Pancreas (tissue), 10 donors: Measurements from ENCODE around the gene SYNE2. TPM values are rescaled to one million over a fixed set of nuclear protein-coding genes. Genes with fewer than 3 reads are reported as not detected.

Experiments
- ATAC-seq, 4 donors: fragments of 200-7000 bp; cut with Tn5 transposase; one replicate each; pipeline versions ENCODE4 v1.8.0 to v1.9.1; 2020; ENCODE audit warnings: mild to moderate bottlenecking in 4 of 4, moderate library complexity in 4 of 4
- DNase-seq, 6 donors: peaks; one replicate each; pipeline ENCODE4 v3.0.0-alpha.2; 2020
- FAIRE-seq: peaks from 2 replicates; lab custom pipeline; 2012; peaks lifted over from hg19 to GRCh38; lab: Jason Lieb, UNC
- H3K27ac ChIP-seq, 4 donors: fragments of 200-600 bp; sonication (generic); 1 replicate in 3 of 4; 2 replicates in 1 of 4; pipeline versions ENCODE4 v1.5.0 to v1.8.0; 2020
- H3K27me3 ChIP-seq, 4 donors: fragments of 200-600 bp; one replicate each; pipeline ENCODE4 v1.8.0; 2021
- H3K36me3 ChIP-seq, 3 donors: fragments of 200-600 bp; sonication (generic) in 1 of 3; one replicate each; pipeline versions ENCODE4 v1.5.0 to v1.8.0; 2020 to 2021
- H3K4me1 ChIP-seq, 3 donors: fragments of 200-600 bp; one replicate each; pipeline ENCODE4 v1.8.0; 2021
- H3K4me3 ChIP-seq, 4 donors: fragments of 200-600 bp; sonication (generic) in 2 of 4; one replicate each; pipeline versions ENCODE4 v1.5.0 to v1.8.0; 2020 to 2021
- H3K9me3 ChIP-seq, 4 donors: fragments of 200-600 bp; one replicate each; pipeline ENCODE4 v1.8.0; 2021
- WGBS, 2 donors: extraction: QIAGEN DNeasy Blood & Tissue Kit; methylation state at CpG; one replicate each; pipeline ENCODE4 v1.1.7; 2013; 5-methylcytosine and 5-hydroxymethylcytosine counted together
- intact Hi-C, 3 donors: fragments of 100-400 bp; cut with DNase I; formaldehyde crosslinking; loops; one replicate each; pipeline versions ENCODE4 v1.11.1 to v1.14.2; 2022
- polyA plus RNA-seq, 2 donors: library from polyadenylated mRNA; stranded (reverse); fragments of 200-250 nt; gene quantifications; one replicate each; pipeline ENCODE4 v1.2.3, GENCODE V29; 2013
- total RNA-seq, 6 donors: library from RNA; stranded (reverse); fragmentation: NEBNext Ultra II Directional in 4 of 6; extraction: Animal tissue kit (Norgen Biotek cat#: 25700) in 4 of 6; gene quantifications; one replicate each; pipeline versions ENCODE4 v1.2.1 to v1.2.4, GENCODE V29; 2021 to 2023
- TF ChIP-seq, protein P1 (sequence below), 4 donors: fragments of 200-600 bp; sonication (generic) in 3 of 4; IDR thresholded peaks; one replicate each; pipeline versions ENCODE4 v1.5.0 to v1.8.0; 2021; ENCODE audit warnings: antibody characterized with exemption in 4 of 4
- donor health status: healthy with polysubstance abuse.
- donor health status: DM: no; HTN: no; CAD: no; lungs with moderate emphysema.
- donor health status: DM: no; HTN: no; CAD: no.
- donor health status: control.
- donor health status: control.
- donor health status: Bipolar disorder and iron deficiency.
- donor health status: DM: yes; HTN: yes; CAD: no.
- donor health status: DM: no; HTN: no; CAD: no.
- donor health status: DM: no; HTN: no; CAD: no.
- donor health status: DM: yes; HTN: yes; CAD: no.

Gene SYNE2
- total and polyA plus RNA-seq, 8 donors = 45.2 to 103 (median 56.6) TPM

DNA sequence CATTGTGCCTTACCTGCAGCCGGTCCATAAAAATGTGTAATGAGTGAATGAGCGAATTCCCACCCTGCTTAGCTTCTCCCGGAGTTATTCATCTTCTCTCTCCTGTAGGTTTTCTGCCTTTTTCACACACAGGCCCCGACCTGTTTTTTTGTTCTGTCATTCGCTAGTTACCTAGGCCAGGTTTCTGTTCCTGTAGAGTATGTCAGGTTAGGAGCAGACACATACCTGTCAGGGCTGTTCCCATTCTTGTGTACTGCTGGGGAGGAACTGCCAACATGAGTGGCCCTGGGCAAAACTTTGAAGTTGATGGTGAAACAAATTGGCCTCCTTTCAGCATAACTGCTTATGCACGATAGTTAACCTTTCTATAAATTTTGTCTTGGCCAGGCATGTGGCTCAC is 140.1 kb downstream of the SYNE2 start:
- ATAC-seq (no peak), DNase-seq (no peak), FAIRE-seq (no peak)
- peaks cover 0 to 16% (median 0%) of the 10 kb centered on the region in 3 donors for H3K36me3 ChIP-seq
- WGBS, 2 donors = 91 to 92% methylated on average over 6 of the region's 6 CpGs
- TF ChIP-seq, protein P1, sequence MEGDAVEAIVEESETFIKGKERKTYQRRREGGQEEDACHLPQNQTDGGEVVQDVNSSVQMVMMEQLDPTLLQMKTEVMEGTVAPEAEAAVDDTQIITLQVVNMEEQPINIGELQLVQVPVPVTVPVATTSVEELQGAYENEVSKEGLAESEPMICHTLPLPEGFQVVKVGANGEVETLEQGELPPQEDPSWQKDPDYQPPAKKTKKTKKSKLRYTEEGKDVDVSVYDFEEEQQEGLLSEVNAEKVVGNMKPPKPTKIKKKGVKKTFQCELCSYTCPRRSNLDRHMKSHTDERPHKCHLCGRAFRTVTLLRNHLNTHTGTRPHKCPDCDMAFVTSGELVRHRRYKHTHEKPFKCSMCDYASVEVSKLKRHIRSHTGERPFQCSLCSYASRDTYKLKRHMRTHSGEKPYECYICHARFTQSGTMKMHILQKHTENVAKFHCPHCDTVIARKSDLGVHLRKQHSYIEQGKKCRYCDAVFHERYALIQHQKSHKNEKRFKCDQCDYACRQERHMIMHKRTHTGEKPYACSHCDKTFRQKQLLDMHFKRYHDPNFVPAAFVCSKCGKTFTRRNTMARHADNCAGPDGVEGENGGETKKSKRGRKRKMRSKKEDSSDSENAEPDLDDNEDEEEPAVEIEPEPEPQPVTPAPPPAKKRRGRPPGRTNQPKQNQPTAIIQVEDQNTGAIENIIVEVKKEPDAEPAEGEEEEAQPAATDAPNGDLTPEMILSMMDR (IDR thresholded peaks at IDR 0.05) = no peak
- intact Hi-C loops = no loop called here
- no peak overlapping the region for H3K27ac ChIP-seq
- no peaks in the 10 kb centered on the region for H3K27me3 ChIP-seq
- H3K9me3 ChIP-seq = no peaks in the 10 kb centered on the region
- no peaks in the 10 kb centered on the region for H3K4me1 ChIP-seq
- H3K4me3 ChIP-seq = no peak overlapping the region

DNA sequence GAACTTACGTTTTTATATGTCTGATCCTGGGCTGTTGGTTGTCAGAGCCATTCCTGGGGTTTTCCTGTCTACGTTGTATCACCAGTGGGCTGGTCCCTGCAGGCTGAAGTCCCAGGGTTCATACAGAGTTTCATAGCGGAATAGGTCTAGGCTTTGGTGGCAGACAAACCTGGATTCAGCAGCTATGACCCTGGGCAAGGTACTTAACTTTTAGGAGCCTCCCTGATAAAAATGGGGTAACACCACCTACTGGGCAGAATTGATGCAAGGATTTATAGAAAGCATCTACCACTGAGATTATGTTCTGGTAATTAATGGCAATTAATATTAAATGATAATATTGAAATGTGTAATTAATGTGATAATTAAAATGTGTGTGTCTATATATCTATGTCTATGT is 141.2 kb downstream of the SYNE2 start:
- H3K4me3 ChIP-seq = no peak overlapping the region
- FAIRE-seq = peak; percentile 23
- no peak overlapping the region for H3K27ac ChIP-seq
- H3K9me3 ChIP-seq = no peaks in the 10 kb centered on the region
- DNase-seq = no peak
- H3K36me3 ChIP-seq = peaks cover 0 to 27% (median 0%) of the 10 kb centered on the region in 3 donors
- 82 to 83% methylated on average over 3 of the region's 3 CpGs for WGBS, 2 donors
- peak in 3 of 4 donors; percentile 22 to 51 (median 42) for ATAC-seq
- TF ChIP-seq, protein P1 (IDR thresholded peaks at IDR 0.05) = no peak
- no peaks in the 10 kb centered on the region for H3K4me1 ChIP-seq
- intact Hi-C loops = no loop called here
- H3K27me3 ChIP-seq = no peaks in the 10 kb centered on the region

DNA sequence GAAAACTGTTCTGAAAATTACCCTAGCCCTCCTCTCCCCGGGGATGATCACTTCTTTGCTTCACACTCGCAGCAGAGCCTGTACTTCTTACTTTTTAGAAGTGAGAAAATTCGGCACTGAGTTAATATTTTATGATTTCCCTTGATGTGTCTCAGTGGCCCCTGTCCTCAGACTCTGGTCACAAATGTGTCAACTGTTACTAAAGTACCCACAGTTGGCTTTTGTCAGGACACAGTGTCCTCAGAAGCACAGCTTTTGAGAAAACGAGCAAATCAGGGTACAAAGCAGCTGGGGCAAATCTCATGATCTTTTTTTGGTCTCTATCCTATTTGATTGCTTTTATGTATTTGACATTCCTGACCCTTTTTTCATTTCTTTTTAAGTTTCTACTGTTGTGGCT is 142.5 kb downstream of the SYNE2 start:
- H3K27ac ChIP-seq = no peak overlapping the region
- ATAC-seq (no peak), DNase-seq (no peak), FAIRE-seq (no peak)
- H3K27me3 ChIP-seq = no peaks in the 10 kb centered on the region
- intact Hi-C loops = no loop called here
- no peaks in the 10 kb centered on the region for H3K9me3 ChIP-seq
- H3K4me3 ChIP-seq = no peak overlapping the region
- no peaks in the 10 kb centered on the region for H3K4me1 ChIP-seq
- H3K36me3 ChIP-seq = peaks cover 0 to 38% (median 0%) of the 10 kb centered on the region in 3 donors
- TF ChIP-seq, protein P1 (IDR thresholded peaks at IDR 0.05) = no peak
- WGBS, 2 donors = 76 to 86% methylated on average over 4 of the region's 4 CpGs

DNA sequence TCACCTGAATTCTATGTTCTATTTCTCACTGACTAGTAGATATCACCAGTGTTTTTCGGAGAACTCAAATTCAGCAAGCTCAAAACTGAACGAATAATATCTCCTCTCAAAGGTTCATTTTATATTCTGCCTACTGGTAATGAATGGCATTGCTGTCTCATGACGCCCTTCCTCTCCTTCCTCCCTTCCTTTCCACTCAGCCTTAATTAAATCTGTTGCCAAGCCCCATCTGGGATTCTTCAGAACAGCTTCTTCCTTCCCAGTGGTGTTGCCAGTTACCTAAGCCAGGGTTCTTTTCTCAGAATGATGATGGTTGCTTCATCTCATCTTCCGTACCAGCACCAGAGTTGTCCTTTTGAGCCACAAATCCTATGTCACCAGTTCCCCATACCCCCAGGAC is 143.2 kb downstream of the SYNE2 start:
- 83 to 90% methylated on average over 4 of the region's 4 CpGs for WGBS, 2 donors
- no peaks in the 10 kb centered on the region for H3K27me3 ChIP-seq
- H3K36me3 ChIP-seq = peaks cover 0 to 45% (median 0%) of the 10 kb centered on the region in 3 donors
- H3K4me3 ChIP-seq = no peak overlapping the region
- FAIRE-seq (no peak), ATAC-seq (no peak), DNase-seq (no peak)
- H3K9me3 ChIP-seq = no peaks in the 10 kb centered on the region
- no peak overlapping the region for H3K27ac ChIP-seq
- intact Hi-C loops = no loop called here
- TF ChIP-seq, protein P1 (IDR thresholded peaks at IDR 0.05) = no peak
- no peaks in the 10 kb centered on the region for H3K4me1 ChIP-seq

DNA sequence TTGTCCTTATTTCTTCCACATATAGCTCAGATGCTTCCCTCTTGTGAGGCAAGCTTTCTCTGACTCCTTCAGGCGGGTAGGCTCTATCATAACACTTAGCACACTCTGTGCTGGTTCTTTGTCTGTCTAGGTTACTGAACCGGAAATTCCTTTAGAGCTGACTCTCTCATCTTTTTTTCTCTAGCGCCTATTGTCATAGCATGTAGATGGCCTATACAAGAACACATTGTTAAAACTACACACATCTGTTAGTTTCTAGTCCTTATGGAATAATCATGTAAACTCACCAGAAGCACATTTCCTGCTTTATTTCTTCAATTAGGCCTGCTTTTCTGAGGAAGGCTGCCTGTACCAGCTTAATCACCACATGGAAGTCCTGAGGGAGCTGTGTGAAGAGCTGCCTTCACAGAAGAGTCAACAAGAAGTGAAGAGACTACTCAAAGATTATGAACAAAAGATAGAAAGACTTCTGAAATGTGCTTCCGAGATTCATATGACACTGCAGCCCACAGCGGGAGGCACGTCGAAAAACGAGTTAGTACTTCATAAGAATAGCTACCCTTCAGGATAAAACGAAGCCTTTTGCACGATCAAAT is 143.9 kb downstream of the SYNE2 start:
- Histone ChIP-seq H3K9me3 (no peaks in the 10 kb centered on the region), H3K4me3 (no peak overlapping the region), H3K36me3 (peaks cover 0 to 44% (median 0%) of the 10 kb centered on the region in 3 donors), H3K4me1 (no peaks in the 10 kb centered on the region), H3K27me3 (no peaks in the 10 kb centered on the region), H3K27ac (no peak overlapping the region)
- no peak for ATAC-seq
- WGBS, 2 donors = 92 to 96% methylated on average over 10 of the region's 10 CpGs
- intact Hi-C loops = no loop called here
- FAIRE-seq = no peak
- no peak for DNase-seq
- TF ChIP-seq, protein P1 (IDR thresholded peaks at IDR 0.05) = no peak
